HFFc6 (cell line): ENCODE results near the gene FAM83G. TPM values are rescaled to one million over a fixed set of nuclear protein-coding genes. Genes with fewer than 3 reads are reported as not detected.

Experiments
- DNase-seq: peaks from one replicate; pipeline ENCODE4 v3.0.0-alpha.2; 2018
- H3K27ac Mint-ChIP-seq: 2 replicates; pipeline ENCODE4 v1.8.0; 2020; ENCODE audit warnings: mild to moderate bottlenecking, mixed read lengths
- H3K27me3 Mint-ChIP-seq: 2 replicates; pipeline ENCODE4 v1.8.0; 2021; ENCODE audit warnings: mild to moderate bottlenecking, moderate library complexity, mixed read lengths; ENCODE audit not compliant: insufficient read depth
- H3K36me3 Mint-ChIP-seq: 2 replicates; pipeline ENCODE4 v1.8.0; 2021; ENCODE audit warnings: low read depth, mixed read lengths
- H3K4me1 Mint-ChIP-seq: 2 replicates; pipeline ENCODE4 v1.8.0; 2020; ENCODE audit warnings: low read depth, mixed read lengths
- H3K4me3 Mint-ChIP-seq: 2 replicates; pipeline ENCODE4 v1.8.0; 2020; ENCODE audit warnings: mild to moderate bottlenecking, moderate library complexity, mixed read lengths
- H3K9me3 Mint-ChIP-seq: 2 replicates; pipeline ENCODE4 v1.8.0; 2020; ENCODE audit warnings: mild to moderate bottlenecking, mixed read lengths
- total RNA-seq, 6 experiments: library from RNA; stranded (reverse); fragmentation: NEBNext Ultra II Directional; extraction: Animal tissue kit (Norgen Biotek cat#: 25700); gene quantifications; 2 replicates in 1 of 6; 3 replicates in 5 of 6; pipeline ENCODE4 v1.2.3, GENCODE V29; 2021
- TF ChIP-seq, protein P1 (sequence below): fragments of 200-600 bp; sonication (generic); IDR thresholded peaks from 2 replicates; pipeline ENCODE4 v1.5.0; 2021; ENCODE audit warnings: antibody characterized with exemption, mild to moderate bottlenecking

Gene FAM83G
- total RNA-seq, 6 experiments from 2014 or later = 21.0 to 24.0 (median 21.7) TPM

GRCh38 chr17:18951941-18952842 lies 52.4 kb downstream of the FAM83G start, which contains the start of gene SLC5A10:
Gene SLC5A10, plus strand, starts transcription at chr17:18952165. Its CDS starts 41 bp downstream, at chr17:18952206.
- H3K4me3 Mint-ChIP-seq = no peak within 1 kb of the TSS
- peaks cover 38% of the 10 kb centered on the region for H3K27me3 Mint-ChIP-seq
- TF ChIP-seq, protein P1, sequence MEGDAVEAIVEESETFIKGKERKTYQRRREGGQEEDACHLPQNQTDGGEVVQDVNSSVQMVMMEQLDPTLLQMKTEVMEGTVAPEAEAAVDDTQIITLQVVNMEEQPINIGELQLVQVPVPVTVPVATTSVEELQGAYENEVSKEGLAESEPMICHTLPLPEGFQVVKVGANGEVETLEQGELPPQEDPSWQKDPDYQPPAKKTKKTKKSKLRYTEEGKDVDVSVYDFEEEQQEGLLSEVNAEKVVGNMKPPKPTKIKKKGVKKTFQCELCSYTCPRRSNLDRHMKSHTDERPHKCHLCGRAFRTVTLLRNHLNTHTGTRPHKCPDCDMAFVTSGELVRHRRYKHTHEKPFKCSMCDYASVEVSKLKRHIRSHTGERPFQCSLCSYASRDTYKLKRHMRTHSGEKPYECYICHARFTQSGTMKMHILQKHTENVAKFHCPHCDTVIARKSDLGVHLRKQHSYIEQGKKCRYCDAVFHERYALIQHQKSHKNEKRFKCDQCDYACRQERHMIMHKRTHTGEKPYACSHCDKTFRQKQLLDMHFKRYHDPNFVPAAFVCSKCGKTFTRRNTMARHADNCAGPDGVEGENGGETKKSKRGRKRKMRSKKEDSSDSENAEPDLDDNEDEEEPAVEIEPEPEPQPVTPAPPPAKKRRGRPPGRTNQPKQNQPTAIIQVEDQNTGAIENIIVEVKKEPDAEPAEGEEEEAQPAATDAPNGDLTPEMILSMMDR = peak; percentile 58
- no peak within 1 kb of the TSS for H3K27ac Mint-ChIP-seq
- no peaks in the 10 kb centered on the region for H3K4me1 Mint-ChIP-seq
- H3K9me3 Mint-ChIP-seq = no peaks in the 10 kb centered on the region
- no peaks in the 10 kb centered on the region for H3K36me3 Mint-ChIP-seq
- DNase-seq = no peak

DNA sequence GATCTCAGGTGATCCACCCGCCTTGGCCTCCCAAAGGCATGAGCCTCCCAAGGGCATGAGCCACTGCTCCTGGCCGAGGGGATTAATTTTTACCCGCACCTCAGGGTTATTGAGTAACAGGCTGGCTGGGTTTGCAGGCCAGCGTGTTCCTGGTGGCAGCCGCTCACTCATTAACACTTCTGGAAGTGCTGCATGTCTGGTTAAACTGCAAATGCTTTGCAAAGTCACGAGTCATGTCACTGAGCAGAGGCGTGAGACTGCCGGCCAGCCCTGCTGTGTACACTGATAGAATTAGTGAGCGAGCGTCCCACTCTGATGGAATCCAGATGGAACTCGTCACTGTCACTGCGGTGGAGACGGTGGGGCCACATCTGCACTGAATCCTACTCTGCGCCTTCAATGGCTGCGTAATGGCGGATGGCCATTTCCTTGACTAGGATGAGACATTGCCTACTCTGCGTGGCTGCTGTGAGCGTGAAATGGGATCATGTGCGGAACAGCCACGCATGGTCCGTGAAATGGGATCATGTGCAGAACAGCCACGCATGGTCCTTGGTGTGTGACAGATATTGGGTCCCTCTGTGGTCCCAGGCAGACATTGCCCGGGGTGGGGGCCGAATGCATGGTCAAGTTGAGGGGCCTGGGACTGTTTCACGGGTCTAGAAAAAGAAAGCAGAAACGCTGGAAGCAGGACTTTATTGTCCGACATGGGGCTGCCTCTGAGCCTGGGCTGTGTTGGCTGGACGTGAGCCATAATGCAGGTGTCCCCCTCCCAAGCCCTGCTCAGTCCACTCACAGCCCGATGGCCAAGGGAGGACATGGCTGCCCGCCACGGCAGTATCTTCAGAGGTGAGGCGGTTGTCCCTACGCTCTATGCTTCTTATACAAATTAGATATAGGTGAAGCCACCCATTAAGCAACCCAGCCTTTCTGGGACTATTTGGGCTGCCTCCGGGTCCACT lies 53.3 kb downstream of the FAM83G start:
- H3K27ac Mint-ChIP-seq = no peak overlapping the region

DNA sequence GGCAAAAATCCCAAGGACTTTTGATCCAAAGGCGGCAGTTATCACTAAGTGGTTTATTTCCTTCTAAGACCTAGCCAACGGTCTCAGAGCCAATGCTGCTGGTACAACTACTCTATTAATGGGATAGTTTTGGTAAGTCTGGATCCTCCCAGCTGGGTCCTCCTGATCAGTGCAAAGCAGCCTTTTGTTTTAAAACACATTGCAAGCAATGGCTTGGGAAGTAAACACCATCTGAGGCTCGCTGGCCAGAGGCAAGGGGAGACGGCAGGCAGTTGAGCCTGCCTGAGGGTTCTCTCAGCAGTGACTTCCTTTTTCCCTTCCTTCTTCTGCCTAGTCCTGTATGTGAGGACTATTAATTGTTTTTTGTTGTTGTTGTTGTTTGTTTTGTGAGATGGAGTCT lies 54.2 kb downstream of the FAM83G start:
- peaks cover 5% of the 10 kb centered on the region; the same call in 1 of the 2 replicates for H3K4me1 Mint-ChIP-seq
- H3K9me3 Mint-ChIP-seq = no peaks in the 10 kb centered on the region
- H3K4me3 Mint-ChIP-seq = no peak overlapping the region
- no peak for DNase-seq
- H3K36me3 Mint-ChIP-seq = no peaks in the 10 kb centered on the region
- TF ChIP-seq, protein P1 = no peak
- no peak overlapping the region for H3K27ac Mint-ChIP-seq
- peaks cover 50% of the 10 kb centered on the region for H3K27me3 Mint-ChIP-seq

More for the DNA sequence above, 53.3 kb downstream of the FAM83G start:
- DNase-seq = no peak
- Mint-ChIP-seq H3K4me1 (peaks cover 5% of the 10 kb centered on the region; the same call in 1 of the 2 replicates), H3K9me3 (no peaks in the 10 kb centered on the region), H3K4me3 (no peak overlapping the region), H3K36me3 (no peaks in the 10 kb centered on the region), H3K27me3 (peaks cover 45% of the 10 kb centered on the region)
- TF ChIP-seq, protein P1 = no peak

- peaks cover 5% of the 10 kb centered on the region; the same call in 1 of the 2 replicates for H3K4me1 Mint-ChIP-seq
- H3K4me3 Mint-ChIP-seq = no peak overlapping the region
- TF ChIP-seq, protein P1 = no peak
- no peaks in the 10 kb centered on the region for H3K36me3 Mint-ChIP-seq
- no peak overlapping the region for H3K27ac Mint-ChIP-seq
- peaks cover 55% of the 10 kb centered on the region for H3K27me3 Mint-ChIP-seq
- no peak for DNase-seq
- no peaks in the 10 kb centered on the region for H3K9me3 Mint-ChIP-seq
These were observed 55.0 kb downstream of the FAM83G start for GRCh38 chr17:18949566-18949965.

DNA sequence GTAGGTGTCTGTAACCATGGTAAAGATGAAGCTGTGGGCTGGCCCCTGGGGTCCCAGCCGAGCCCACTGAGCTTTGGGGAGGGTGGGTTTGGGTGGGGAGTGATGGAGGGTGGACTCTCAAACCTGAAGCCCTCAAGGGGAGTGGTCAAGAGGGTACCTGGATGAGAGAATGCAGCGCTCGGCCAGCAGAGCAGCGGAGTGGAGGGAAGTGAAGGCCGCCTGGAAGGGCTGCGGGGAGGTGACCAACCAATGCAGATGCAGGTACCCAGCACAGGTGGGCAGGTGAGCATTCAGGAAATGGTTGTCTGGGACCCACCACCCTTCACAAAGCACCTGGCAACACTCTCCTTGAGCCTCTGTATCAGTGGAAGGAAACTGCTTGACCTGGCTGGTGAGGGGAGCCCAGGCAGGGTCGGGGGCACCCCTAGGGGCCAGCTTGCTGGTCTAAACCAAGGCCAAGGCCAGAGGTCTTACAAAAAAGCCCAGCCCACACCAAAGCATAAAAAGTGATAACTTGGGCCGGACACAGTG lies 56.0 kb downstream of the FAM83G start:
- TF ChIP-seq, protein P1 = no peak
- no peaks in the 10 kb centered on the region for H3K36me3 Mint-ChIP-seq

More for the DNA sequence above, 56.0 kb downstream of the FAM83G start:
- no peaks in the 10 kb centered on the region for H3K9me3 Mint-ChIP-seq
- DNase-seq = no peak
- H3K27ac Mint-ChIP-seq = no peak overlapping the region
- peaks cover 62% of the 10 kb centered on the region for H3K27me3 Mint-ChIP-seq
- no peak overlapping the region for H3K4me3 Mint-ChIP-seq
- peaks cover 5% of the 10 kb centered on the region; the same call in 1 of the 2 replicates for H3K4me1 Mint-ChIP-seq
